ENCODE measurements around the gene KIF2A. TPM values are rescaled to one million over a fixed set of nuclear protein-coding genes. Genes with fewer than 3 reads are reported as not detected.

The KIF2A gene
- total RNA-seq, 2 experiments from 2014 or later = 161 to 171 TPM

- ATAC-seq (ENCODE audit: low read depth) (peak; percentile 80), DNase-seq (no peak)
- Mint-ChIP-seq H3K27me3 (no peaks in the 10 kb centered on the region), H3K4me3 (peak overlapping the region; percentile 77), H3K9me3 (no peaks in the 10 kb centered on the region), H3K36me3 (peaks cover 27% of the 10 kb centered on the region), H3K27ac (peak overlapping the region; percentile 81), H3K4me1 (peaks cover 47% of the 10 kb centered on the region)
- POLR2A ChIA-PET = interaction anchor here (1.5 kb wide), 1 partner anchor 61 kb away, joined by 3 read pairs; the partner anchor contains the start of gene DIMT1
Measured at GRCh38 chr5:62341783-62342475, 35.9 kb downstream of the KIF2A start.

GRCh38 chr5:62342476-62342837, 36.5 kb downstream of the KIF2A start:
- peak overlapping the region; percentile 77 for H3K4me3 Mint-ChIP-seq
- H3K4me1 Mint-ChIP-seq = peaks cover 48% of the 10 kb centered on the region

GRCh38 chr5:62343428-62343827, 37.4 kb downstream of the KIF2A start:
- no peak for ATAC-seq (ENCODE audit: low read depth)
- no peaks in the 10 kb centered on the region for H3K9me3 Mint-ChIP-seq
- peaks cover 31% of the 10 kb centered on the region for H3K36me3 Mint-ChIP-seq
- peaks cover 48% of the 10 kb centered on the region for H3K4me1 Mint-ChIP-seq
- H3K27ac Mint-ChIP-seq = peak overlapping the region; percentile 76
- H3K4me3 Mint-ChIP-seq = no peak overlapping the region
- H3K27me3 Mint-ChIP-seq = no peaks in the 10 kb centered on the region
- DNase-seq = no peak
- POLR2A ChIA-PET = interaction anchor here (0.6 to 1.2 kb wide), 2 partner anchors 19 to 20 kb away, joined by 3 read pairs; no protein-coding TSS in a partner anchor

More at GRCh38 chr5:62342476-62342837, 36.5 kb downstream of the KIF2A start:
- peak; percentile 7 for ATAC-seq (ENCODE audit: low read depth)
- DNase-seq = no peak
- Mint-ChIP-seq H3K27ac (peak overlapping the region; percentile 81), H3K36me3 (peaks cover 28% of the 10 kb centered on the region), H3K9me3 (no peaks in the 10 kb centered on the region), H3K27me3 (no peaks in the 10 kb centered on the region)
- POLR2A ChIA-PET = interaction anchor here (0.7 to 1.5 kb wide), 3 partner anchors 20 to 139 kb away, joined by 3 read pairs; partner anchors contain the start of gene DIMT1

GRCh38 chr5:62346748-62347147, 40.7 kb downstream of the KIF2A start:
- Mint-ChIP-seq H3K4me3 (no peak overlapping the region), H3K27me3 (no peaks in the 10 kb centered on the region), H3K9me3 (no peaks in the 10 kb centered on the region), H3K36me3 (peaks cover 34% of the 10 kb centered on the region), H3K4me1 (peaks cover 34% of the 10 kb centered on the region), H3K27ac (no peak overlapping the region)
- ATAC-seq (ENCODE audit: low read depth) = no peak
- POLR2A ChIA-PET = interaction anchor here (0.5 kb wide), 1 partner anchor 123 kb away, joined by 3 read pairs; no protein-coding TSS in a partner anchor
- DNase-seq = no peak

GRCh38 chr5:62347928-62348327, 41.9 kb downstream of the KIF2A start:
- Mint-ChIP-seq H3K36me3 (peaks cover 38% of the 10 kb centered on the region), H3K27ac (peak overlapping the region; percentile 56), H3K4me3 (no peak overlapping the region), H3K9me3 (no peaks in the 10 kb centered on the region), H3K27me3 (no peaks in the 10 kb centered on the region), H3K4me1 (peaks cover 27% of the 10 kb centered on the region)
- POLR2A ChIA-PET = no interaction called here
- no peak for ATAC-seq (ENCODE audit: low read depth)
- no peak for DNase-seq

- POLR2A ChIA-PET = no interaction called here
- no peak overlapping the region for H3K4me3 Mint-ChIP-seq
- H3K27me3 Mint-ChIP-seq = no peaks in the 10 kb centered on the region
- ATAC-seq (ENCODE audit: low read depth) = no peak
- H3K36me3 Mint-ChIP-seq = peaks cover 32% of the 10 kb centered on the region
- DNase-seq = no peak
- H3K4me1 Mint-ChIP-seq = peaks cover 18% of the 10 kb centered on the region
- H3K27ac Mint-ChIP-seq = peak overlapping the region; percentile 14
- H3K9me3 Mint-ChIP-seq = no peaks in the 10 kb centered on the region
Measured at GRCh38 chr5:62348723-62349481, 42.9 kb downstream of the KIF2A start.

GRCh38 chr5:62354028-62354874, 48.2 kb downstream of the KIF2A start:
- Mint-ChIP-seq H3K27ac (no peak overlapping the region), H3K4me3 (no peak overlapping the region), H3K36me3 (peaks cover 24% of the 10 kb centered on the region), H3K4me1 (peaks cover 10% of the 10 kb centered on the region), H3K27me3 (no peaks in the 10 kb centered on the region), H3K9me3 (no peaks in the 10 kb centered on the region)
- ATAC-seq (ENCODE audit: low read depth) = peak; percentile 47
- no peak for DNase-seq
- POLR2A ChIA-PET = interaction anchor here (0.8 kb wide), 1 partner anchor 48 kb away, joined by 3 read pairs; the partner anchor contains the start of gene KIF2A

- no peak for DNase-seq
- no peak for ATAC-seq (ENCODE audit: low read depth)
- POLR2A ChIA-PET = no interaction called here
- no peaks in the 10 kb centered on the region for H3K27me3 Mint-ChIP-seq
- no peaks in the 10 kb centered on the region for H3K9me3 Mint-ChIP-seq
- peaks cover 5% of the 10 kb centered on the region for H3K4me1 Mint-ChIP-seq
- no peak overlapping the region for H3K4me3 Mint-ChIP-seq
- H3K27ac Mint-ChIP-seq = no peak overlapping the region
- H3K36me3 Mint-ChIP-seq = peaks cover 31% of the 10 kb centered on the region
Measured at GRCh38 chr5:62362701-62363100, 56.7 kb downstream of the KIF2A start.

- no peak overlapping the region for H3K27ac Mint-ChIP-seq
- H3K9me3 Mint-ChIP-seq = no peaks in the 10 kb centered on the region
- H3K4me3 Mint-ChIP-seq = no peak overlapping the region
- POLR2A ChIA-PET = no interaction called here
- DNase-seq = no peak
- peaks cover 10% of the 10 kb centered on the region for H3K4me1 Mint-ChIP-seq
- H3K36me3 Mint-ChIP-seq = peaks cover 30% of the 10 kb centered on the region
- ATAC-seq (ENCODE audit: low read depth) = no peak
- no peaks in the 10 kb centered on the region for H3K27me3 Mint-ChIP-seq
Measured at GRCh38 chr5:62369039-62369438, 63.0 kb downstream of the KIF2A start.

- no peak overlapping the region for H3K27ac Mint-ChIP-seq
- H3K27me3 Mint-ChIP-seq = no peaks in the 10 kb centered on the region
- no peak for ATAC-seq (ENCODE audit: low read depth)
- POLR2A ChIA-PET = interaction anchor here (1.5 kb wide), 1 partner anchor 18 kb away, joined by 3 read pairs; no protein-coding TSS in a partner anchor
- H3K9me3 Mint-ChIP-seq = no peaks in the 10 kb centered on the region
- peaks cover 9% of the 10 kb centered on the region for H3K4me1 Mint-ChIP-seq
- no peak overlapping the region for H3K4me3 Mint-ChIP-seq
- H3K36me3 Mint-ChIP-seq = peaks cover 20% of the 10 kb centered on the region
- DNase-seq = no peak
Measured at GRCh38 chr5:62371409-62371808, 65.4 kb downstream of the KIF2A start.

GRCh38 chr5:62372600-62372999, 66.6 kb downstream of the KIF2A start:
- H3K36me3 Mint-ChIP-seq = peaks cover 20% of the 10 kb centered on the region
- no peaks in the 10 kb centered on the region for H3K9me3 Mint-ChIP-seq
- ATAC-seq (ENCODE audit: low read depth) (no peak), DNase-seq (no peak)
- no peaks in the 10 kb centered on the region for H3K27me3 Mint-ChIP-seq
- no peak overlapping the region for H3K27ac Mint-ChIP-seq
- POLR2A ChIA-PET = no interaction called here
- H3K4me1 Mint-ChIP-seq = peaks cover 6% of the 10 kb centered on the region
- no peak overlapping the region for H3K4me3 Mint-ChIP-seq

- H3K4me1 Mint-ChIP-seq = peaks cover 6% of the 10 kb centered on the region
- POLR2A ChIA-PET = no interaction called here
- no peak for DNase-seq
- ATAC-seq (ENCODE audit: low read depth) = no peak
- no peak overlapping the region for H3K27ac Mint-ChIP-seq
- peaks cover 24% of the 10 kb centered on the region for H3K36me3 Mint-ChIP-seq
- H3K4me3 Mint-ChIP-seq = no peak overlapping the region
- H3K9me3 Mint-ChIP-seq = no peaks in the 10 kb centered on the region
- no peaks in the 10 kb centered on the region for H3K27me3 Mint-ChIP-seq
Measured at GRCh38 chr5:62373382-62373781, 67.4 kb downstream of the KIF2A start.

- POLR2A ChIA-PET = no interaction called here
- Mint-ChIP-seq H3K4me3 (no peak overlapping the region), H3K27ac (no peak overlapping the region), H3K9me3 (no peaks in the 10 kb centered on the region), H3K27me3 (no peaks in the 10 kb centered on the region), H3K4me1 (peaks cover 6% of the 10 kb centered on the region), H3K36me3 (peaks cover 30% of the 10 kb centered on the region)
- DNase-seq (no peak), ATAC-seq (ENCODE audit: low read depth) (no peak)
Measured at GRCh38 chr5:62374090-62374489, 68.1 kb downstream of the KIF2A start.

Measured in activated naive CD8-positive, alpha-beta T cell treated with anti-CD3 and anti-CD28 coated beads, Interleukin-2, amount 10 ng/mL, durations not matched to agents 7 days and 5 days (primary cell).